Erythroblast (primary cell): Measurements from ENCODE around the gene ALKBH4.
"Not testable (repeated sequence)": the region's sequence is repeated elsewhere in the genome, so short reads cannot be mapped to it uniquely, and the experiment has no call there.

Experiments used
- GATA1 ChIP-seq: IDR thresholded peaks from 2 replicates; pipeline ENCODE4 v1.6.1; 2011; ENCODE audit warnings: low read depth, mild to moderate bottlenecking, control low read depth, low read length, moderate library complexity
- POLR2A ChIP-seq: IDR thresholded peaks from 2 replicates; pipeline ENCODE4 v1.6.1; 2011; ENCODE audit warnings: mild to moderate bottlenecking, low read length

GRCh38 chr7:102484317-102484716 lies 19.7 kb upstream of the ALKBH4 start:
- TF ChIP-seq POLR2A, GATA1: not testable (repeated sequence)
